Activated CD8-positive, alpha-beta T cell treated with anti-CD3 and anti-CD28 coated beads for 36 hours (primary cell): ENCODE results near the gene CAMTA1. TPM values are rescaled to one million over a fixed set of nuclear protein-coding genes. Genes with fewer than 3 reads are reported as not detected.
A peak's percentile ranks its signal among the peaks of the same experiment; 100 is the strongest.

ENCODE experiments used
- ATAC-seq: fragments of 200-7000 bp; cut with Tn5 transposase; one replicate; pipeline ENCODE4 v1.10.0; 2021; ENCODE audit warnings: mild to moderate bottlenecking, moderate library complexity
- CTCF ChIA-PET: fragments of 350-600 bp; sonication (Branson Sonifier 250); formaldehyde crosslinking; loops from one replicate; lab custom pipeline; 2021; ENCODE audit warnings: antibody characterized with exemption; lab: Charles Lee
- POLR2A ChIA-PET: fragments of 350-600 bp; sonication (Branson Sonifier 250); formaldehyde crosslinking; loops from one replicate; lab custom pipeline; 2021; ENCODE audit warnings: antibody characterized with exemption; lab: Charles Lee
- DNase-seq: peaks from one replicate; pipeline ENCODE4 v3.0.0-alpha.2; 2020
- H3K27ac Mint-ChIP-seq: one replicate; pipeline ENCODE4 v1.8.0; 2021; ENCODE audit warnings: mild to moderate bottlenecking, mixed read lengths
- H3K27me3 Mint-ChIP-seq: one replicate; pipeline ENCODE4 v1.8.0; 2021; ENCODE audit warnings: mixed read lengths
- H3K36me3 Mint-ChIP-seq: one replicate; pipeline ENCODE4 v1.8.0; 2021; ENCODE audit warnings: low read depth, mixed read lengths
- H3K4me1 Mint-ChIP-seq: one replicate; pipeline ENCODE4 v1.8.0; 2021; ENCODE audit warnings: low read depth, mixed read lengths
- H3K4me3 Mint-ChIP-seq: one replicate; pipeline ENCODE4 v1.8.0; 2021; ENCODE audit warnings: mild to moderate bottlenecking, moderate library complexity, mixed read lengths
- H3K9me3 Mint-ChIP-seq: one replicate; pipeline ENCODE4 v1.8.0; 2021; ENCODE audit warnings: mixed read lengths
- intact Hi-C: fragments of 100-400 bp; cut with micrococcal nuclease; formaldehyde crosslinking; loops from one replicate; pipeline ENCODE4 v1.10.0; 2022
- total RNA-seq, 2 experiments: library from RNA; stranded (reverse); gene quantifications; one replicate each; pipeline ENCODE4 v1.2.3, GENCODE V29; 2021
- TF ChIP-seq, protein P1 (sequence below): fragments of 200-600 bp; IDR thresholded peaks from one replicate; pipeline ENCODE4 v1.8.0; 2022; ENCODE audit warnings: antibody characterized with exemption, mild to moderate bottlenecking

Gene CAMTA1
- total RNA-seq, 2 experiments from 2014 or later = 67.7 to 70.9 TPM

DNA sequence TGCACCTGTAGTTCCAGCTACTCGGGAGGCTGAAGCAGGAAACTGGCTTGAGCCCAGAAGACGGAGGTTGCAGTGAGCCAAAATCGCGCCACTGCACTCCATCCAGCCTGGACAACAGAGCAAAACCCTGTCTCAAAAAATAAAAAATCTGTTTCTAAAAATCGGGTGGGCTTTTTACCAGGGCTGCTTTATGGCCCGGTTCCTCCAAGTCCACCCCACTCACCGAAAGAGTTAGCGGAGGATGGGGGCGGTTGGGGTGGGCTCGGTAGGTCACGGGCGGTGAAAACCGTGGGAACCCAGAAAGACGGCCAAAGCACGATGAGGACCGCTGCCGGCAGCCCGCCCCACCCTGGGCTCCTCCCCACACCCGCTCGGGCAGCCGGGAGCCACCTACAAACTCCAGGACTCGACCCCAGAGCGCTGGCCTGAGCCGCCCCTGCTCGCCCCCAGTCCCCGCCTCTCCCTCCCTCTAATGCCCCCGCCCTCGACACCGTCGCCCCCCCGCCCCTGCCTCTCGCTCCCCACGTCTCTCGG is 998.0 kb downstream of the CAMTA1 start:
- CTCF ChIA-PET = interaction anchor here (1.3 kb wide), 1 partner anchor 116 kb away, joined by 5 read pairs; no protein-coding TSS in a partner anchor
- no peaks in the 10 kb centered on the region for H3K27me3 Mint-ChIP-seq
- H3K4me1 Mint-ChIP-seq = peaks cover 24% of the 10 kb centered on the region
- peak overlapping the region; percentile 68 for H3K4me3 Mint-ChIP-seq
- POLR2A ChIA-PET = interaction anchor here (1.1 to 2.5 kb wide), 3 partner anchors 10 to 133 kb away, joined by 3 to 8 read pairs (median 4); no protein-coding TSS in a partner anchor
- peak; percentile 52 for DNase-seq
- H3K27ac Mint-ChIP-seq = no peak overlapping the region
- H3K9me3 Mint-ChIP-seq = no peaks in the 10 kb centered on the region
- TF ChIP-seq, protein P1, sequence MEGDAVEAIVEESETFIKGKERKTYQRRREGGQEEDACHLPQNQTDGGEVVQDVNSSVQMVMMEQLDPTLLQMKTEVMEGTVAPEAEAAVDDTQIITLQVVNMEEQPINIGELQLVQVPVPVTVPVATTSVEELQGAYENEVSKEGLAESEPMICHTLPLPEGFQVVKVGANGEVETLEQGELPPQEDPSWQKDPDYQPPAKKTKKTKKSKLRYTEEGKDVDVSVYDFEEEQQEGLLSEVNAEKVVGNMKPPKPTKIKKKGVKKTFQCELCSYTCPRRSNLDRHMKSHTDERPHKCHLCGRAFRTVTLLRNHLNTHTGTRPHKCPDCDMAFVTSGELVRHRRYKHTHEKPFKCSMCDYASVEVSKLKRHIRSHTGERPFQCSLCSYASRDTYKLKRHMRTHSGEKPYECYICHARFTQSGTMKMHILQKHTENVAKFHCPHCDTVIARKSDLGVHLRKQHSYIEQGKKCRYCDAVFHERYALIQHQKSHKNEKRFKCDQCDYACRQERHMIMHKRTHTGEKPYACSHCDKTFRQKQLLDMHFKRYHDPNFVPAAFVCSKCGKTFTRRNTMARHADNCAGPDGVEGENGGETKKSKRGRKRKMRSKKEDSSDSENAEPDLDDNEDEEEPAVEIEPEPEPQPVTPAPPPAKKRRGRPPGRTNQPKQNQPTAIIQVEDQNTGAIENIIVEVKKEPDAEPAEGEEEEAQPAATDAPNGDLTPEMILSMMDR = no peak
- intact Hi-C loops = no loop called here
- ATAC-seq = peak; percentile 14
- H3K36me3 Mint-ChIP-seq = peaks cover 9% of the 10 kb centered on the region

GRCh38 chr1:7783826-7784491 is 998.7 kb downstream of the CAMTA1 start, which contains the start of gene PER3:
PER3 (plus strand) TSS chr1:7784291; CDS start chr1:7784878, 587 bp downstream.
- ChIA-PET POLR2A (interaction anchor here (0.6 to 2.5 kb wide), 2 partner anchors 10 to 80 kb away, joined by 3 to 8 read pairs; no protein-coding TSS in a partner anchor), CTCF (interaction anchor here (1.3 kb wide), 1 partner anchor 116 kb away, joined by 5 read pairs; no protein-coding TSS in a partner anchor)
- TF ChIP-seq, protein P1 = no peak
- peak; percentile 89 for DNase-seq
- no peaks in the 10 kb centered on the region for H3K27me3 Mint-ChIP-seq
- peaks cover 7% of the 10 kb centered on the region for H3K36me3 Mint-ChIP-seq
- ATAC-seq = peak; percentile 96
- peak within 1 kb of the TSS; percentile 68 for H3K4me3 Mint-ChIP-seq
- intact Hi-C loops = no loop called here
- H3K27ac Mint-ChIP-seq = no peak within 1 kb of the TSS
- peaks cover 24% of the 10 kb centered on the region for H3K4me1 Mint-ChIP-seq
- no peaks in the 10 kb centered on the region for H3K9me3 Mint-ChIP-seq

DNA sequence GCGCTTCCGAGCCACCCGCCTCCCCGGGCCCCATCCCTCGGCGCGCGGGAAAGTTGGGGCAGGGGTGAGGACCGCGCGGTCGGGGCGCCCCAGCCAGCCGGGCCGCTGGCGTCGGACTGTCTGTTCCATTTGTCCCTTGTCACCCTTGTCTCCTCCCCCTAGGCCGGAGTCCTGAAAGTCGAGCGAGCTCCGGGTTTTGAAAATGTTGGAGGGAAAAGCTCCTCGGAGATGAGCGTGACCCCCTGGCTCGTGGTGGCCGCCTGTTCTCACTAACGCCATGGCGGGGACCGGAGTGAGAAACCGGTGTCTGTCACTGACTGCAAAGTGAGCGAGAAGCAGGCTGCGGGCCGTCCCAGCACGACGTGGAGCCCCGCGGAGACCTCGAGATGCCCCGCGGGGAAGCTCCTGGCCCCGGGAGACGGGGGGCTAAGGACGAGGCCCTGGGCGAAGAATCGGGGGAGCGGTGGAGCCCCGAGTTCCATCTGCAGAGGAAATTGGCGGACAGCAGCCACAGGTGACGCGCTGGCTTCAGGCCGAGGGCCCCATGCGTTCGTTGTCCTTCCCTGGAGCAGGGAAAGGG is 999.3 kb downstream of the CAMTA1 start:
- peaks cover 24% of the 10 kb centered on the region for H3K4me1 Mint-ChIP-seq
- H3K36me3 Mint-ChIP-seq = peaks cover 13% of the 10 kb centered on the region
- no peak for DNase-seq
- intact Hi-C loops = no loop called here
- ChIA-PET POLR2A (interaction anchor here (0.6 kb wide), 1 partner anchor 81 kb away, joined by 3 read pairs; no protein-coding TSS in a partner anchor), CTCF (no interaction called here)
- H3K27ac Mint-ChIP-seq = no peak overlapping the region
- H3K27me3 Mint-ChIP-seq = no peaks in the 10 kb centered on the region
- no peaks in the 10 kb centered on the region for H3K9me3 Mint-ChIP-seq
- peak overlapping the region; percentile 50 for H3K4me3 Mint-ChIP-seq
- no peak for ATAC-seq
- TF ChIP-seq, protein P1 = no peak

GRCh38 chr1:7785108-7785507 is 999.9 kb downstream of the CAMTA1 start:
- Mint-ChIP-seq H3K36me3 (peaks cover 16% of the 10 kb centered on the region), H3K9me3 (peaks cover 5% of the 10 kb centered on the region), H3K27me3 (no peaks in the 10 kb centered on the region), H3K27ac (no peak overlapping the region), H3K4me1 (peaks cover 24% of the 10 kb centered on the region), H3K4me3 (peak overlapping the region; percentile 50)
- TF ChIP-seq, protein P1 = no peak
- ChIA-PET CTCF (no interaction called here), POLR2A (no interaction called here)
- intact Hi-C loops = no loop called here
- ATAC-seq (no peak), DNase-seq (no peak)
